ENCODE results near the gene ATG101.

GRCh38 chr12:52078276-52078675, 8.5 kb downstream of the ATG101 start:
- no peak for TF ChIP-seq CTCF (IDR thresholded peaks at IDR 0.05)
- TF ChIP-seq POLR2A (IDR thresholded peaks at IDR 0.05) = no peak
